Femur (tissue), 1 donor: ENCODE results near the gene ESYT2.

Source experiments
- DNase-seq: peaks from one replicate; pipeline ENCODE4 v3.0.0-alpha.2; 2017

Gene ESYT2

GRCh38 chr7:158741294-158741666 lies 88.0 kb downstream of the ESYT2 start:
- DNase-seq: no peak

GRCh38 chr7:158740657-158741293 lies 88.5 kb downstream of the ESYT2 start:
- DNase-seq: no peak

- peak; percentile 47 for DNase-seq
Observed at GRCh38 chr7:158740013-158740656, 89.2 kb downstream of the ESYT2 start.

GRCh38 chr7:158738841-158739240 lies 90.5 kb downstream of the ESYT2 start:
- DNase-seq: no peak

GRCh38 chr7:158737064-158737695 lies 92.1 kb downstream of the ESYT2 start:
- DNase-seq: no peak

- no peak for DNase-seq
Observed at GRCh38 chr7:158735935-158736334, 93.4 kb downstream of the ESYT2 start.

- DNase-seq: no peak
Observed at GRCh38 chr7:158734861-158735260, 94.4 kb downstream of the ESYT2 start.

- no peak for DNase-seq
Observed at GRCh38 chr7:158733775-158734494, 95.4 kb downstream of the ESYT2 start.

GRCh38 chr7:158733220-158733519 lies 96.1 kb downstream of the ESYT2 start:
- DNase-seq: no peak

GRCh38 chr7:158732494-158733219 lies 96.7 kb downstream of the ESYT2 start:
- DNase-seq: no peak

GRCh38 chr7:158731761-158732160 lies 97.5 kb downstream of the ESYT2 start:
- no peak for DNase-seq

GRCh38 chr7:158730383-158731346 lies 98.6 kb downstream of the ESYT2 start:
- DNase-seq: no peak

GRCh38 chr7:158729646-158730382 lies 99.5 kb downstream of the ESYT2 start:
- DNase-seq: no peak

- no peak for DNase-seq
Observed at GRCh38 chr7:158728911-158729645, 100.2 kb downstream of the ESYT2 start.

GRCh38 chr7:158727690-158728089 lies 101.6 kb downstream of the ESYT2 start:
- DNase-seq: no peak

- no peak for DNase-seq
Observed at GRCh38 chr7:158726277-158726807, 103.0 kb downstream of the ESYT2 start.

GRCh38 chr7:158725506-158725800 lies 103.9 kb downstream of the ESYT2 start:
- no peak for DNase-seq

GRCh38 chr7:158724658-158725505 lies 104.4 kb downstream of the ESYT2 start:
- no peak for DNase-seq

- DNase-seq: no peak
Observed at GRCh38 chr7:158723714-158724385, 105.5 kb downstream of the ESYT2 start.
